ENCODE measurements around the gene CLIP2.

CLIP2 gene

DNA sequence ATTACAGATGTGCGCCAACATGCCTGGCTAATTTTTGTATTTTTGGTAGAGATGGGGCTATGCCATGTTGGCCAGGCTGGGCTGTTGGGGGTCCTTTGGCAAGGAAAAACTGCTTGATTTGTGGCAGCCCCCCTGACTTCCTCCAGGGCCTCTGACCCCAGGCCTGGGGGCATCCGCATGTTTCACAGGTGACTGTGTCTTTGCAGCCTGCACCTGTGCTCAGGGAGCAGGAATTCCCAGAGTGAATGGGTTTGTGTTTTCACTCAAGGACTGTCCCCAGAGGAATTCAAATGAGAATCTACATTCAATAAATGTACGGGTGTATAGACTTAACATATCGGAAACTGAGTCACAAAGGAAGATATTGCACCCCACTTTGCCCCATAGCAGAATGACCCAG is 11.6 kb upstream of the CLIP2 start:
- H3K9ac ChIP-seq (ENCODE audit: low read length), result no peak overlapping the region
- no peaks in the 10 kb centered on the region for H3K9me3 ChIP-seq (ENCODE audit: control insufficient read depth, low read depth, low read length)
- H3K27ac ChIP-seq (ENCODE audit: low read length), result no peak overlapping the region
- H3K4me1 ChIP-seq (ENCODE audit: control insufficient read depth, low read depth, low read length), result peaks cover 11% of the 10 kb centered on the region
- H3K27me3 ChIP-seq (ENCODE audit: control insufficient read depth, insufficient read depth, low read length), result no peaks in the 10 kb centered on the region
- no peak overlapping the region for H3K4me3 ChIP-seq (ENCODE audit: low read length)
- no peaks in the 10 kb centered on the region for H3K36me3 ChIP-seq (ENCODE audit: control insufficient read depth, low read depth, low read length)

DNA sequence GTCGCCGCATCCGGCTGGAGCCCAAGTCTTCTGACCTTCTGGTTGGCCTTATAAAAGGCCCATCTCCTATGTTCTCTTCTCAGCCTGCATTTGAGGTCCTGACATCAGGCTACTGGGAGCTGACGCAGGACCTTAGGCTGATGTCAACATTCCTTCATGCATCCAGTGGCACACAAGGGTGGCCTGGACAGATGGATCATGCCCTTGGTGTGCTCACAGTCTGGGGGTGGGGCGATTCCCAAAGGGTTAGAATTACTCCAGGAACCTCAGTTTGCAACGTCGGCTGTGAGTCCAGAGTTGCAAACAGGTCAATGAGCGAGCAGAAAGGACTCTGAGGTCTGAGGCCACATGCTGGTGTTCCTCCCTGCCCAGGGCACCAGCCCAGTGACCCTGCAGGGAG is 8.2 kb upstream of the CLIP2 start:
- no peak overlapping the region for H3K4me3 ChIP-seq (ENCODE audit: low read length)
- no peaks in the 10 kb centered on the region for H3K27me3 ChIP-seq (ENCODE audit: control insufficient read depth, insufficient read depth, low read length)
- H3K9ac ChIP-seq (ENCODE audit: low read length), result no peak overlapping the region
- no peak overlapping the region for H3K27ac ChIP-seq (ENCODE audit: low read length)
- peaks cover 11% of the 10 kb centered on the region for H3K4me1 ChIP-seq (ENCODE audit: control insufficient read depth, low read depth, low read length)
- no peaks in the 10 kb centered on the region for H3K9me3 ChIP-seq (ENCODE audit: control insufficient read depth, low read depth, low read length)
- no peaks in the 10 kb centered on the region for H3K36me3 ChIP-seq (ENCODE audit: control insufficient read depth, low read depth, low read length)

DNA sequence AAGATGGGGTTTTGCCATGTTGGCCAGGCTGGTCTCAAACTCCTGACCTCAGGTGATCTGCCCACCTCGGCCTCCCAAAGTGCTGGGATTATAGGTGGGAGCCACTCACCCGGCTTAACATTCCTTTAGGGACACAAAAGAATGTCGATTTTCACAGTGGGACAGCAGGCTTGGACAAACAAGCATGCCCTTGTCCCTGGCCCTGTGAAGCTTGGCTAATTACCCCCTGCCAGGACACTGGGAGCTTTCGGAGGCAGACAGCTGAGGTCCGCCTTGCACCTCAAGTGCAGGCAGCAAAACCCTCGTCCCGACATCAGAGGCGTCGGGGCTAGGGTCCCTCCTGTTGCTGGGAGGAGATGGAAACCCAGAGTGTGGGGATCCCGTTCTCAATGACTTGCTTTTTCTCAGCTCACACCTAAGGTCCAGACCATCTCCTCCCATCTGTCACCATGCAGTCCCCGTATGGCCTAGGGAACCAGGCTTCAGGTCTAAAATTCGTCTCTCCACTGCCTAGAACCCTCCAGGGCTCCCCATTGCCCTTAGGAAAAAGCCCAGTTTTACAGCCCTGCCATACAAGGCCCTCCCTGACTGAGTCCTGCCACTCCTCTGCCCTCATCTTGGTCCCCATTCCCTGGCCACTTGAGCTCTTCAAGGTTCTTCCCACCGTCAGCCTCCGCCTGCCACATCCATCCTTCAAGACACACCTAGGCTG is 6.3 kb upstream of the CLIP2 start:
- H3K27me3 ChIP-seq (ENCODE audit: control insufficient read depth, insufficient read depth, low read length), result peaks cover 7% of the 10 kb centered on the region
- H3K9me3 ChIP-seq (ENCODE audit: control insufficient read depth, low read depth, low read length), result no peaks in the 10 kb centered on the region
- no peak overlapping the region for H3K9ac ChIP-seq (ENCODE audit: low read length)
- H3K4me1 ChIP-seq (ENCODE audit: control insufficient read depth, low read depth, low read length), result peaks cover 11% of the 10 kb centered on the region
- no peak overlapping the region for H3K27ac ChIP-seq (ENCODE audit: low read length)
- no peak overlapping the region for H3K4me3 ChIP-seq (ENCODE audit: low read length)
- no peaks in the 10 kb centered on the region for H3K36me3 ChIP-seq (ENCODE audit: control insufficient read depth, low read depth, low read length)

DNA sequence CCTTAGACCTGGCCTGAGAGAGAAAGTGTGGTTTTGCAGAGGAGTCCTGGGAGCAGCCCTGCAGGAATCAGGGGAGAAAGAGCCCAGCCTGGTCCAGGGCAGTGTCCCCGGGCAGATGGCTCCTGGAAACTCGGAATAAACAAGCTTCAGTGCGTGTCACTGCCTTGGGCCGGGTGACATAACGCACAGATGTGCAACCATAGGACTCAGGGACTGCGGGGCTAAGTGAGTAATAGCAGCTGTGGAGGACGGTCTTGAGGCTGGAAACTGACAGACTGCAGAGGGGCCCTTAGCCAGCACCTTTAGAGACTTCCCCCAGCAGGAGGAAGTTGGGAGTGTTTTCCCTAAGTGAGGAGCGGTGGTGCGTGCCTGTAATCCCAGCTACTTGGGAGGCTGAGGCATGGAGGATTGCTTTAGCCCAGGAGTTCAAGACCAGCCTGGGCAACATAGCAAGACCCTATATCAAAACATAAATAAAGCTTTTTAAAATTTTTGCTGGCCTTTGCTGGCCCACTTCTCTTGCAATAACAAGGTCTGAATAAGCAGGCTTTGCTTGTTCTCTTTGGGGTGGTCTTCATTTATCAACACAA is 5.3 kb upstream of the CLIP2 start:
- Histone ChIP-seq H3K27me3 (ENCODE audit: control insufficient read depth, insufficient read depth, low read length) (peaks cover 18% of the 10 kb centered on the region), H3K4me3 (ENCODE audit: low read length) (no peak overlapping the region), H3K36me3 (ENCODE audit: control insufficient read depth, low read depth, low read length) (no peaks in the 10 kb centered on the region), H3K9ac (ENCODE audit: low read length) (no peak overlapping the region), H3K9me3 (ENCODE audit: control insufficient read depth, low read depth, low read length) (no peaks in the 10 kb centered on the region), H3K4me1 (ENCODE audit: control insufficient read depth, low read depth, low read length) (peaks cover 17% of the 10 kb centered on the region), H3K27ac (ENCODE audit: low read length) (no peak overlapping the region)

DNA sequence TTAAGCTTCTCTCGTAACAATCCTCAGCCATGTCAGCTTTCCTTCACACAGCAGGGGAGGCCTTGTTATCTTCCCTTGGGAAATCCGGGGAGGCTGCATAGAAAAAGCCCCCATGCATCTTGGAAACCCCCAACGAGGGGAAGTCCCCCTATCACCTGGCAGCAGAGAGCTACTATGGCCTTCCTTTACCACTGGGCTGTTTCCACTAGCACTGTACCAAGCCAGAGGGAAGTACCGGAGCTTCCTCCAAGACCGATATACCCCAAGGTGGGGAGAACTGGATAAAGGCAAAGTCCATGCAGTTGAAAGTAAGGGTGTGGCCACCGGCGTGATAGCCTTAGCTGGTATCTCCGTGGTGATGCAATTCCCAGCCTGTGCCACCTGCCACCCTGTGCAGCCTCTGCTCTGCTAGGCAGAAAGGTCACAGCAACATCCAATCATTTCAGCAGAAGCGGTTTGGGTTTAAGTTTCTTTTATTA is 4.4 kb upstream of the CLIP2 start:
- no peak overlapping the region for H3K4me3 ChIP-seq (ENCODE audit: low read length)
- H3K27ac ChIP-seq (ENCODE audit: low read length), result no peak overlapping the region
- no peaks in the 10 kb centered on the region for H3K36me3 ChIP-seq (ENCODE audit: control insufficient read depth, low read depth, low read length)
- peaks cover 18% of the 10 kb centered on the region for H3K27me3 ChIP-seq (ENCODE audit: control insufficient read depth, insufficient read depth, low read length)
- H3K9me3 ChIP-seq (ENCODE audit: control insufficient read depth, low read depth, low read length), result no peaks in the 10 kb centered on the region
- H3K4me1 ChIP-seq (ENCODE audit: control insufficient read depth, low read depth, low read length), result peaks cover 11% of the 10 kb centered on the region
- no peak overlapping the region for H3K9ac ChIP-seq (ENCODE audit: low read length)

DNA sequence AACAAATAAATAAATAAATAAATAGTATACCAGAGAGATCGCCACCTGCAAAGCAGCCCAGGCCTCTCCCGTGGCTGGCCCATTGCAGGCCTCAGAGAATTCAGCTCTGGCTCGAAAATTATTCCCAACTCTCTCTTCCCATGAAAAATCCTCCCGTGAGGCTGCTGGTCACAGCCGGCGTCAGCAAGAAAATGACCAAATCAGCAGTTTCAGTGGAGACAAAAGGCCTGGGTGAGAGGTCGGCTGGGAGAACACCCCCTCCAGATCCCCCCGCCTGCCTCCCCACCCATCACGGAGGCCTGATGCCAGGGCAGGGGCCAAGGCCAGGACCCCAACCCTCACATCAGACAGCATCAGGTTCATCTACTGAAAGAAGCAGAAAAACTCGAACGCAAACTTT is 3.1 kb upstream of the CLIP2 start:
- H3K9me3 ChIP-seq (ENCODE audit: control insufficient read depth, low read depth, low read length), result no peaks in the 10 kb centered on the region
- H3K4me1 ChIP-seq (ENCODE audit: control insufficient read depth, low read depth, low read length), result peaks cover 12% of the 10 kb centered on the region
- H3K9ac ChIP-seq (ENCODE audit: low read length), result no peak overlapping the region
- peaks cover 27% of the 10 kb centered on the region for H3K27me3 ChIP-seq (ENCODE audit: control insufficient read depth, insufficient read depth, low read length)
- H3K4me3 ChIP-seq (ENCODE audit: low read length), result no peak overlapping the region
- H3K36me3 ChIP-seq (ENCODE audit: control insufficient read depth, low read depth, low read length), result no peaks in the 10 kb centered on the region
- no peak overlapping the region for H3K27ac ChIP-seq (ENCODE audit: low read length)

DNA sequence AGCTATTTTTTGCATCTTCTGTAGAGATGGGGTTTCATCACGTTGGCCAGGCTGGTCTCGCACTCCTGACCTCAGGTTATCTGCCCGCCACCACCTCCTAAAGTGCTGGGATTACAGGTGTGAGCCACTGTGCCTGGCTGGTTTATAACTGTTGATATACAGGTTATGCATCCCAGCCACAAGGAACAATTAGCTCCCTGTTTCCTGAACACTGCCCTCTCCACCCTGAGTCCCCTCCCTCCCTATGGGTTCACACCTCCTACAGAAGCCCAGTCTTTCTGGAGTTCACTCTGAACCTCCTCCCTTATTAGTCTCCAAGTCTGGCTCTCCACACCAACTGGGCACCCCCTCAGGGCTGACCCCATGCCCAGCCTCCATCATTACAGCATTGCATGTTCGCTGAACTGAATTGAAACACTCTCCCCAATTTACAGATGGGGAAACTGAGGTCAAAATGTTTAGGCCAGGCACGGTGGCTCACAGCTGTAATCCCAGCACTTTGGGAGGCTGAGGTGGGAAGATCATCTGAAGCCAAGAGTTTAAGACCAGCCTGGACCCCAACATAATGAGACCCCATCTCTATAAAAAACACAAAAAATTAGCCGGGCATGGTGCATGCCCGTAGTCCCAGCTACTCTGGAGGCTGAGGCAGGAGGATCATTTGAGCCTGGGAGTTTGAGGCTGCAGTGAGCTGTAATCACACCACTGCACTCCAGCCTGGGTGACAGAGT is 1.7 kb upstream of the CLIP2 start:
- Histone ChIP-seq H3K27ac (ENCODE audit: low read length) (no peak overlapping the region), H3K9ac (ENCODE audit: low read length) (no peak overlapping the region), H3K4me1 (ENCODE audit: control insufficient read depth, low read depth, low read length) (peaks cover 11% of the 10 kb centered on the region), H3K36me3 (ENCODE audit: control insufficient read depth, low read depth, low read length) (no peaks in the 10 kb centered on the region), H3K9me3 (ENCODE audit: control insufficient read depth, low read depth, low read length) (no peaks in the 10 kb centered on the region), H3K4me3 (ENCODE audit: low read length) (no peak overlapping the region), H3K27me3 (ENCODE audit: control insufficient read depth, insufficient read depth, low read length) (peaks cover 27% of the 10 kb centered on the region)

DNA sequence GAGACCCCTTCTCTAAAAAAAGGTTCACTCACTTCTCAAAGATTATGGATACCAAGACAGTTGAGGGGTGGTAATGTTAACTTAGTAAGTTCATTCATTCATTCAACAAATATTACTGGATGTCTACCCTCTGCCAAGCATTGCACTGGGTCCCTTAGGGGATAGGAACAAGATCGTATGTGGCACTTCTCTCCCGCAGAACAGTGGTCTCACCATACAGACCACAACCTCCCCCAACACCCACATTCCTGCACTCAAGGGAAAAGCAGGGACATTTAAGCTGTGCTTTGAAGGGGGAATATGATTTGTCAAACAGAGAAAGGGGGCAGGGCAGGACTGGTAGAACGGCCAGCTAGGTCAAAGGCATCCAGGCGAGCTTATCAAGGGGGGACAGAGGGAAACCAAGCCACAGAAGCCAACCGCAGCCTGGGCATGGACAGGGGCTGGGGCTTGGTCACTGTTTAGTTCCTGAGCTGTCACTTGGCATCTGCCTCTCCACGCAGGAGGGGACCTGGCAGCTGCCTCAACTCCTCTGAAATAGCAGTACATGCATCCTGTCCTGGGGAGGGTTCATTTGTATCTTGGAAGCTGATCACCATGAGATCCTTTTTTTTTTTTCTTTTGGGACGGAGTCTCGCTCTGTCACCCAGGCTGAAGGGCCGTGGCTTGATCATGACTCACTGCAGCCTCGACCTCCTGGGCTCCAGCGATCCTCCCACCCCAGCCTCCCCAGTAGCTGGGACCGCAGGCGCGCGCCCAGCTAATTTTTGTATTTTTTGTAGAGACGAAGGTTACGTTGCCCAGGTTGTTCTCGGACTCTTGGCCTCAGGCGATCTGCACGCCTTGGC is 949 bp upstream of the CLIP2 start:
- H3K9me3 ChIP-seq (ENCODE audit: control insufficient read depth, low read depth, low read length), result no peaks in the 10 kb centered on the region
- peaks cover 11% of the 10 kb centered on the region for H3K4me1 ChIP-seq (ENCODE audit: control insufficient read depth, low read depth, low read length)
- peaks cover 27% of the 10 kb centered on the region for H3K27me3 ChIP-seq (ENCODE audit: control insufficient read depth, insufficient read depth, low read length)
- peak overlapping the region; percentile 45 for H3K4me3 ChIP-seq (ENCODE audit: low read length)
- no peak overlapping the region for H3K27ac ChIP-seq (ENCODE audit: low read length)
- no peak overlapping the region for H3K9ac ChIP-seq (ENCODE audit: low read length)
- no peaks in the 10 kb centered on the region for H3K36me3 ChIP-seq (ENCODE audit: control insufficient read depth, low read depth, low read length)

DNA sequence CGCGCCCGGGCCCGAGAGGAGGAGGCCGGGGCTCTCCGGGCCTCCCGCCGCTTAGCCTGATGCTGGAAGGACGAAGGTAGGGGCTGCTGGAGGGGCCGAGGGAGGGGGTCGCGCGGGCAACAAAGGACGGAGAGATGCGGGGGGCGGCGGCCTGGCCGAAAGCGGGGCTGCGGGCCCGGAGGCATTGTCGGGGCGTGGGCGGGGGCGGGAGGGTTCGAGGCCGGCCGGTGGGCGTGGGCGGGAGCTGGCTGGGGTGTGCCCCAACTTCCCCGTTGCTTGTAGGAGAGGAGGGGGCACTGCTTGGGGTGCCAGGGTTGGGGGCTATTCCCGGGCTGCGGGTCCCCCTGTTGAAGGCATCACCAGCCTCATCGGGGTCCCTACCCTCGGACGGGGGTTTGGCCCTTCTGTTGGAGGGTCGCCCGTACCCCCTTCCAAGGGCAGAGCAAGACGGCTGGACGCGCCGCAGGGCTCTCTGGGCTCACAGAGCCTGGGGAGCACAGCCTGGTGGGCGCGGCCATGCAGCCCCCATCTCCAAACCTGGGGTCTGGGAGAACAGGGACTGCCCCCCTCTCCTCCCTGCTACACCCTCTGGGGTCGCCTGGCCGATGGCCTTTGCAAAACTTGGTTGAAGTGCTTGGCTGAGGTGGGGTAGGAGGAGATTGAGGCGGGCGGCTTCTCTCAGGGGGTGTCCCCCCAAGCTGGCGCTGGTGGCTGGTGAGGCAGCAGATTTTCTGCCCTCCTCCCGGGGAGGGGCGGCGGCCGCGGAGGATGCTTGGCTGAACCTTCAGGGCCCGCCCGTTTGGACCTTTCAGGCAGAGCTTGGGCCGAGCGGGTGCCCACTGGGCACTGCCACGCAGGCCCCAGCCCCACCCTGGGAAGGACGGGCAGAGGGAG is 699 bp downstream of the CLIP2 start:
- H3K4me1 ChIP-seq (ENCODE audit: control insufficient read depth, low read depth, low read length), result peaks cover 21% of the 10 kb centered on the region
- peak overlapping the region; percentile 27 for H3K9ac ChIP-seq (ENCODE audit: low read length)
- no peaks in the 10 kb centered on the region for H3K36me3 ChIP-seq (ENCODE audit: control insufficient read depth, low read depth, low read length)
- H3K9me3 ChIP-seq (ENCODE audit: control insufficient read depth, low read depth, low read length), result no peaks in the 10 kb centered on the region
- peaks cover 27% of the 10 kb centered on the region for H3K27me3 ChIP-seq (ENCODE audit: control insufficient read depth, insufficient read depth, low read length)
- no peak overlapping the region for H3K27ac ChIP-seq (ENCODE audit: low read length)
- H3K4me3 ChIP-seq (ENCODE audit: low read length), result peak overlapping the region; percentile 60

DNA sequence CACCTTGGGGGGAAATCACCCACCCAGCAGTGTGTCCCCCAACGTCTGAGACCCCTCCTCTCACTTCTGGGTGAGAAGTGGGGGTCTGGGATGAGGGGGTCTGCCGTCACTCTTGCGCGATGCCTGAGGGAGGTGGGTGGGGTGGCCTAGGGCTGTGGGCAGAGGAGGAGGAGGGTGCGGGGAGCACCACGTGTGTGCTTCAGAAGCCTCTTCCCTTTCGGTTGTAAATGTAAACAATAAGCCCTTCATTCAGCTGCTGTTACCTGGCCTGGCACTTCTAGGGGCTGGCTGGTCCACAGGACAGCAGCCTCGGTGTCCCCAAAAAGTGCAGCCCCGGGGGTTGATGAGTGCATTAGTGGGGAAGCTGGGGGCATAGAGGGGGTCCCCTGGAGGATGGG is 1.3 kb downstream of the CLIP2 start:
- Histone ChIP-seq H3K9me3 (ENCODE audit: control insufficient read depth, low read depth, low read length) (no peaks in the 10 kb centered on the region), H3K27ac (ENCODE audit: low read length) (no peak overlapping the region), H3K27me3 (ENCODE audit: control insufficient read depth, insufficient read depth, low read length) (peaks cover 27% of the 10 kb centered on the region), H3K4me1 (ENCODE audit: control insufficient read depth, low read depth, low read length) (peaks cover 21% of the 10 kb centered on the region), H3K4me3 (ENCODE audit: low read length) (peak overlapping the region; percentile 60), H3K9ac (ENCODE audit: low read length) (peak overlapping the region; percentile 27), H3K36me3 (ENCODE audit: control insufficient read depth, low read depth, low read length) (no peaks in the 10 kb centered on the region)

Data from iPS-18a (cell line).